HG03432 (cell line): ENCODE measurements around the gene ZDHHC9.

Source experiments
- ATAC-seq: cut with Tn5 transposase; IDR thresholded peaks from one replicate; pipeline ENCODE4 v1.9.1; 2021; ENCODE audit warnings: mild to moderate bottlenecking, moderate library complexity; ENCODE audit not compliant: unreplicated experiment

Gene ZDHHC9

DNA sequence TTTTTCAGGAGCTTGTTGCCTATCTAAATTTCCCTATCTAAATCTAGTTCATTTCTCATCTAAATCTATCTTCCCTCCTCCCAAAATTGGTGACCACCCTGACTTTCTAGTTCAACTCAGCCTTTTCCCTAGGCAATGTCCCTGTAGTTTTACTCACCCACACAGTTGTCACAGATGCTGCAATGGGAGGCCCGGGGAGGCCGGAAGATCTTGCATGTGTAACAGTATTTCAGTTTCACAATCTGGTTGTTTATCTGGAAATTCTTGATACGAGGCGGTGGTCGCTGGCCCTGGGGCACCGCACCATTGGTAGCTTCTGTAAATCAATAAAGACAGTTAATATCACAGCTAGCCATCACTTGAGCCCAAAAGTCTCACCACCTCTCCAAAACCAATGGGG is 20.2 kb downstream of the ZDHHC9 start:
- no peak for ATAC-seq

- no peak for ATAC-seq
These were observed 20.6 kb downstream of the ZDHHC9 start for GRCh38 chrX:129823115-129823514.

GRCh38 chrX:129818123-129818522 is 25.6 kb downstream of the ZDHHC9 start:
- ATAC-seq, result no peak

DNA sequence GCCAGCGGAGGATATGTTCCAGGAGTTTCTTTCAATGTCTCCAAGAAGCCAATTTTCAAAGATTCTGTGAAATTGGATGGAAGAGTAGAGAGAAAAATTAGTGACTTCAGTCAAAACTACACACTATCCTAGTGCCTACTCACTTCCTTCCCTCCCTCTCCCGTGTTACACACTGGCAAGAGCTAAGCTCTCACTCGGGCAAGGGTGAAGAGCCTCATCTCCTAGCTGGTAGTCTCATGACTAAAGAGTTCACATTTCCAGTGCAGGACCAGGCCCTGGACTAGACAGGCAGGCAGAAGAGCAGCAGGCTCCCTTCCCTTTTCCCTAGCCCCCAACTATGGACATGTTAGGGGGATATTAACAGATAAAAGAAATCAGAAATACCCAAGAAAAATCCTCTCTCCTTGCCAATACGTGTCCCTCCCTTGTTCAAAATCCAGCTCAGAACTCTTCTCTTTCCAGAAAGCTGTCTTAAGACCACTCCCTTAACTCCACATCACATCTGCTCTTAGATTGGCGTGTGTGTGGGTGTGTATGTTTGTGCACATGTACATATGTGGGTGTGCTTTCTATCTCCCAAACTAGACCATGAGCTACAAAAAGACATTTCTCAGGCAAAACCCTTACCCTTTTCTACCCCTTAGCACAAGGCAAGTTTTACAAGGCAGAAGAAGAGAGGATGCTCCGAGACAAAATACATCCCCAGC is 29.9 kb downstream of the ZDHHC9 start:
- ATAC-seq, result no peak

DNA sequence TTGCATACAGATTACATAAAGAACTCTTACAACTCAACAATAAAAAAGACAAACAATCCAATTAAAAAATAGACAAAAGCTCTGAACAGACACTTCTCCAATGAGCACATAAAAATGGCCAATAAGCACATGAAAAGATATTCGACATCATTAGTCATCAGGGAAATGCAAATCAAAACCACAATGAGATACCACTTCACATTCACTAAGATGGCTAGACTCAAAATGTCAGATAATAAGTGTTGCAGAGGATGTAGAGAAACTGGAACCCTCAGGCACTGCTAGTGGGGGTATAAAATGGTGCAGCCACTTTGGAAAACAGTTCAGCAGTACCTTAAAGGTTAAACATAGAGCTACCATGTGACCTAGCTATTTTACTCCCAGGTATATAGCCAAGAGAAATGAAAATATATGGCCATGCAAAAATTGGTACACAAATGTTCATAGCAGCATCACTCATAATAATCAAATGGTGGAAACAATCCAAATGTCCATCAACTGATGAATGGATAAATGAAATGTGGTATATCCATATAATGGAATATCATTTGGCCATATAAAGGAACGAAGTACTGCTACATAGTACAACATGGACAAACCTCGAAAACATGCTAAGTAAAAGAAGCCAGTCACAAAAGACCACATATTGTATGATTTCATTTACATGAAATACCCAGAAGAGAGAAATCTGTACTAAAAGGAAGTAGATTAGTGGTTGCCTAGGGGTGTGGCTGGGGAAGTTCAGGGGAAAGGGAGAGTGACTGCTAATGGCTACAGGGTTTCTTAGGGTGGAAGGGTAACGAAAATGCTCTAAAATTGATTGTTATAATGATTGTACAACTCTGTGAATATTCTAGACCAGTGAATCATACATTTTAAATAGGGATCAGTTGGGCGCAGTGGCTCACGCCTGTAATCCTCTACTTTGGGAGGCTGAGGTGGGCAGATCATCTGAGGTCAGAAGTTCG is 34.6 kb downstream of the ZDHHC9 start:
- ATAC-seq, result no peak

DNA sequence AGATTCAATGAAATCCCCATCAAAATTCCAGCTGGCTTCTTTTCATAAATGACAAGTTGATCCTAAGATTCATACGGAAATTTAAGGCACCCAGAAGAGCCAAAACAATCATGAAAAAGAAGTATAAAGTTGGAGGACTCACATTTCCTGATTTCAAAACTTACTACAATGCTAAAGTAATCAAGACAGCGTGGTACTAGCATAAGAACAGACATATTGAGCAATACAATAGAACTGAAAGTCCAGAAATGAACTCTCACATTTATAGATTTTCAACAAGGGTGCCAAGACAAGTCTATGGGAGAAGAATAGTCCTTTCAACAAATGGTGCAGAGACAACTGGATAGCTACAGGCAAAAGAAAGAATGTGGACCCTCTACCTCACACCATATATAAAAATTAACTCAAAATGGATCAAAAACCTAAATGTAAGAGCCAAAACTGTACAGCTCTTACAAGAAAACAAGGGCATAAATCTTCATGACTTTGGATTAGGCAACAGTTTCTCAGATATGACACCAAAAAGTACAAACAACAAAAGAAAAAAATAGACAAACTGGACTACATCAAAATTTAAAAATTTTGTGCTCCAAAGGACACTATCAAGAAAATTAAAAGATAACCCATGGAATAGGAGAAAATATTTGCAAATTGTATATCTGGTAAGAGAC is 35.4 kb downstream of the ZDHHC9 start:
- no peak for ATAC-seq

- no peak for ATAC-seq
These were observed 38.9 kb downstream of the ZDHHC9 start for GRCh38 chrX:129804806-129805205.

DNA sequence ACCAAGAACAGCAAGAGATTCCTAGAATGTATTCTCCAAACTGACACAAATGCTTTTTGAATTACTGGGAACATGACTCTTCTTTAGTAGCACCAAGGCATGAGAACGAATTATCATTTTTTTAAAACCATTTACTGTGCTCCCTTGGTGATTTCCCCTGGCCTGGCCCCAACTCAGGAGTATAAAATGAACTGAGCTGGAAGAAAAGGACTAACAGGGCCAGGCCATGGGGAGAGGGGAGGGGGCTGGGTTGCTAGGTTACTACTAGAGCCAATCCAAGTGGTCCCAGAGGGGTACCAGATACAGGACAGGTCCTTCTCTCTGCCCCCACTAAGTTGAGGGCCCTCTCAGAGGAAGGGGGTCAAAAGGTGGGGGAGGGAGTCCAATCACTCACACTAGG is 40.8 kb downstream of the ZDHHC9 start:
- no peak for ATAC-seq

DNA sequence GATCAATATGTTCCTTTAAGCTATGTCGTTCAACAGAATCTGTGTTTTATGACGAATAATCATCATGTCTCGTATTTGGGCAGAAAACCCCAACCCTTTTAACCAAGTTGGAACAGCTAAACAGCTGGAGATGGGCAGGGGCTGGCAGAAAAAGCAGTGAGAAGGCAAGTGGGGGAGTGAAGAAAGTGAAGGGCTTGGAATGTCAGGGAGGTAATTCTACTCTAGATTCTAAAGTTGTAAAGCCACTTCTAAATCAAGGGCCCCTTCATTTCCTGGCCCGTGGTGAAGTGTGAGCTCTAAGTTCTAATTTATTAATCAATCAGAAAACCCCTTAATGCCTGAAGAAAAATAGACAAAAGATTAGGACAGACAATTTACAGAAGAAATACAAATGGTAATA is 43.5 kb downstream of the ZDHHC9 start:
- ATAC-seq, result no peak

DNA sequence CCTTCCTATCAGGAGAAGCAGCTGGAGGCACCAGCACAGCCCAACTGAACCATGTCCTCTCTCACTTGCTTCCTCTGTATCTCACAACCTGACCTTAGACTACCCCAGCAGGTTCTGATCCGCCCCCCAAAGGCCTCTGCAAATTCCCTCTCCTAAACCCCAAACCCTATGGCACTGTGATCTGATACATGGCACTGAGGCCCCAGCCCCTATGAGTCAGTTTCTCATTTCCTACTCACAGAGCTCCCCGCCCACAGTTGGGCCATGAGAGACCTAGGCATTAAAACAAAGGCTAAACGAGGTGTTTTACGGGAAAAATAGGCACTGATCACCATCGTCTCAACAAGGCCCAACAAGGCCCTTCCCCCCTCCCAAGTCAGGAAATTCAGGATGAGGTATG is 44.8 kb downstream of the ZDHHC9 start:
- peak; percentile 43 for ATAC-seq

GRCh38 chrX:129798456-129798855 is 45.2 kb downstream of the ZDHHC9 start:
- peak; percentile 5 for ATAC-seq

DNA sequence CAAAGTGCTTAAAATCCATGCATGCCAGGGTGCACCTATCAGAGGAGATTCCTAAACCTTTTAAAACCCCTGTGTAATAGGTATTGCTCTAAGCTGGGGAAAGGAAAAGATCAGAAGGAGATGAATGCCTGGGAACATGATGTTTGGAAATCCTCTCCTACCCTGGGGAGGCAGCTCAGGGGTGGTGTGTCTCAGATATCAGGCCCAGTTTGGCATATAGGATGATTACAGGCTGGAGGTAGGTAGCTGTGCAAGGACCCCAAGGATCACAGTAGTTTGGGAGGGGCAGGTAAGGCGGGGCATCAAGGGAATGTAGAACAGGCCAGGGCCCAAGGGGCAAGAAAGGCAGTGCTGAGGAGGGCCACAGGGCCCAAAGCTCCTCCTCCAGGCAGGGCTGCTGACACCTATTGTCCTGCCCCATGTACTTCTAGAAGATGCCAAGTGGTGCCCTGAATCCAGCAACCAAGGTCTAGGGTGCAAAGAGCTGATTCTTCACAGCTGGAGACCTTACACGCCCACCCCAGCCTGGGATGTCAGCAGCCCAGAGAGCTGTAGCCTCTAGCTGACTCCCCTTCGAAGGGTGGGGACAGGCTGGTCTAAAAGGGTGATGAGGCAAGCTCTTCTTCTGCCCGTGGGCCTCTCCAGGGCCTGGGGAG is 46.3 kb downstream of the ZDHHC9 start:
- no peak for ATAC-seq

DNA sequence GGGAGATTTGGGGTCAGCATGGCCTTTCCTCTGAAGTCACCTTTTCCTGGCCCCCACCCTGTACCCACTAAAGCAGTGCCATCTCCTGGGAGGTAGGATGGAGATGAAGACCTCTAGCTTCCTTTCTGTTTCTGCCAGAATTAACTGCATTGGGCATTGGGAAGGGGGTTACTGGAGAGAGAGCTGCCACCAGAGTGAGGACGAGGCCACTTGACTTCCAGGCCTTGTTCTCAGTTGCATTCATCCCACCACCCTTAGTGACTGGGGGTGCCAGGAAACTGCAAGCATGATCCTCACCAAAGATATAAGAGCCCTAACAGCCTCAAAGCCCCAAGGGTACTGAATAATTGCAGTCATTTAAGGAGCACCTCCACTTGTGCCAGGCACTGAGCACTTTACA is 48.1 kb downstream of the ZDHHC9 start:
- no peak for ATAC-seq

DNA sequence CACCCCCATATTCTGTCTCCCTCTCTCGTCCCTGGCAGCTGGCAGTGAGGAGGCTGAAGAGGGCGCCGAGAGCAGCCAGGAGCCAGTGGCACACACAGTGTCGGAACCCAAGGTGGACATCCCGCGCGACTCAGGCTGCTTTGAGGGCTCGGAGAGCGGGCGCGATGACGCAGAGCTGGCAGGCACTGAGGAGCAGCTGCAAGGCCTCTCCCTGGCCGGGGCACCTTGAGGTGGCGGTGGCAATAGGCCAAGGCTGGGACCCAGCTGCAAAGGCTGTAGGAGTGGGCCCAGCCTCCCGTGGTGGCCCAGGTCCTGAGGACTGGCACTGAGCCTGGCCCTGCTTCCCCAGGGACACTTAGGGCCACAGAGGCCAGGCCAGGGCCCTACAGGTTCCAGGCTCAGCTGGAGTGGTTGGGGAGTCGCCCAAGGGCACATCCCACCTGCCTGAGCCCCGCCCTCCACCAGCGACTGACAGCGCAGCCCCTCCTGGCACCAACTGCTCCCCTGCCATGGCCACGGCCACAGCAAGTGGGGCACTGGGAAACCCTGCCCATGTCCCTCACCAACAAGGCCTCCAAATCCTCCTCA is 50.0 kb downstream of the ZDHHC9 start:
- no peak for ATAC-seq

DNA sequence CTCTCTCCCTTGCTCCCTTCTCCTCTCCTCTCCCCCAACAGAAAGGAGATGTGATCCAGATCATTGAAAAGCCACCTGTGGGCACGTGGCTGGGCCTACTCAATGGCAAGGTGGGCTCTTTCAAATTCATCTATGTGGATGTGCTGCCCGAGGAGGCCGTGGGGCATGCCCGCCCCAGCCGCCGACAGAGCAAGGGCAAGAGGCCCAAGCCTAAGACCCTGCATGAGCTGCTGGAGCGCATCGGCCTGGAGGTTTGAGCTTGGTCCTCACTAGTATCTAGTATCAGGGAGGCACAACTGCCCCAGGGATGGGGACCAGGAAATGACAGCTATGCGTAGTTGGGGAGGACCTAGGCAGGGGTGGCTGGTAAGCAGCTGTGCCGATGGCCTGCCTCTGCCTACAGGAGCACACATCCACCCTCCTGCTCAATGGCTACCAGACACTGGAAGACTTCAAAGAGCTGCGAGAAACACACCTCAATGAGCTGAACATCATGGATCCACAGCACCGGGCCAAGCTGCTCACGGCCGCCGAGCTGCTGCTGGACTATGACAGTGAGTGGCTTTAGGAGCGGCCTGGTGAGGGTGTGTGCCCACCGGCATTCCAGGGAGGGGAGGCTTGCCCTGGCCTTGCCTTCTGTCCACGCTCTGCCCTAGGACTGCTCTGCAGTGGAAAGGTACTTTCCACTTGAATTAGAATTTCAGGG is 50.9 kb downstream of the ZDHHC9 start:
- no peak for ATAC-seq

- ATAC-seq, result no peak
These were observed 51.6 kb downstream of the ZDHHC9 start for GRCh38 chrX:129791961-129792570.

DNA sequence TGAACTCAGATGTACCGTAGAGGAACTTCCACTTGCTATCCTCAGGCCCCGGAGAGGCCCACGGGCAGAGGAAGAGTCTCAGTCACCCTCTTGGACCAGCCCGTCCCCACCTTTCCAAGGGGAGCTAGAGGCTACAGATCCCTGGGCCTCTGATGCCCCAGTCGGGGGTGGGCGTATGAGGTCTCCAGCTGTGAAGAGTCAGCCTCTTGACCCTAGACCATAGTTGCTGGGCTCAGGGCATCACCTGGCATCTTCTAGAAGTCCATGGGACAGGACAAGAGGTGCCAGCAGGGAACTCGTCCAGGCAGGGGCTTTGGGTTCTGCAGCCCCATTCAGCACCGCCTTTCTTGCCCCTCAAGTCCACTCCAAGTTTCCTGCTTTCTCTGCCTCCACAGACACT is 52.4 kb downstream of the ZDHHC9 start:
- ATAC-seq, result no peak

DNA sequence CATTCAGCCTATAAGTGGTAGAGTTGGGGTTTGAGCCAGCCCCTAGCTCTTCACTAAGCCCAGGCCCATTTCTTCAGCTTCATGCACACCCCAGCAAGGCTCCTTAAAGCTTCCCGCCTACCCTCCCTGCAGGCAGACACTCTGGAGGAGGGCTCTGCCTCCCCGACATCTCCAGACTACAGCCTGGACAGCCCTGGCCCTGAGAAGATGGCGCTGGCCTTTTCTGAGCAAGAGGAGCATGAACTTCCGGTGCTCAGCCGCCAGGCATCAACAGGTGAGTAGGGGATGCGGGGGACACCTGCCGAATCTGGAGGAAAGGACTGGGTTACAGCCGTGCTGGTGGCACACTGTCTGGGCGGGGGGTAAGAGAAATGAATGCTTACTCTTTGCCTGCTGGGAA is 52.9 kb downstream of the ZDHHC9 start:
- ATAC-seq, result no peak

DNA sequence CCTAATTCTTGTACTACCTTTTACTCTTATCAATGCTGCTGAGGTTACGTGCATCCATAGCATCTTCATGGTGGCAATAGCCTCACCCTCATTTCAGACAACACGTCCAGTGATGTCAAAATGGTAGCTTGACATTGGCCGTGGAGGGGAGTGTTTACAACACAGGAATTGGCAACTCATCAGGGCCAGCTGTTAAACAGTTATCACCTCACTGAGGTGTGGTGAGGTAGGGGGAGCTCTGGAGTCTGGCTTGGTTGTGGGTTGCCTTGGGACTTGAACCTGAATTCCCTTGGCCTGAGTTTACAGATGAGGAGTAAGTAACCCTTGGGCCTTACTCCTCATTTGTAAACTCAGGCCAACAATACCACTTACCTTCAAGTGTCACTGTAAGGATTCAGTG is 53.5 kb downstream of the ZDHHC9 start:
- ATAC-seq, result no peak

- ATAC-seq, result no peak
These were observed 55.2 kb downstream of the ZDHHC9 start for GRCh38 chrX:129788527-129788926.
